T-helper 2 cell treated with Interferon-gamma antibody and Interleukin-4, amounts not matched to agents 100 ng/mL and 5 ng/mL, for 36 hours (primary cell): Measurements from ENCODE around the gene PAFAH1B2. TPM values are rescaled to one million over a fixed set of nuclear protein-coding genes. Genes with fewer than 3 reads are reported as not detected.

Experiments used
- intact Hi-C: fragments of 100-400 bp; cut with micrococcal nuclease; formaldehyde crosslinking; loops from one replicate; pipeline ENCODE4 v1.15.1; 2023
- total RNA-seq: library from RNA; stranded (reverse); gene quantifications from 2 replicates; pipeline ENCODE4 v1.2.3, GENCODE V29; 2022

The PAFAH1B2 gene
- total RNA-seq, 1 donor from 2014 or later = 61.6 TPM

- intact Hi-C loops = no loop called here
These were observed 42.9 kb downstream of the PAFAH1B2 start for GRCh38 chr11:117187007-117187406.

DNA sequence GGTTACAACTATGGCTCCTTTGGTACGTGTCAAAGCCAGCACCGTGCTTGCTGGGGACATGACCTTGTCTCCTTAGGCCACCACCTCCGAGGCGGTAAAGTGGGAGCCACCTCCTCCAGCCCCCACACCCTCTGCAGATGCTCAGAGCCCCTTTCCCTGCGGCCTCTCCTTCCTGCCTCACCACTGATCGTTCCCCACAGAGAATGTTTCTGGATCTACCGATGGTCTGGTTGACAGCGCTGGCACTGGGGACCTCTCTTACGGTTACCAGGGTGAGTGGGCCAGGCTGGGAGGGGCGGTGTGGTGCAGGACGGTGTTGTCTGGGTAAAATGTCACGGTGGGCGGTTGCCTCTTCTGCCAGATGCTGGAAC, 43.3 kb downstream of the PAFAH1B2 start:
- intact Hi-C loops = no loop called here

DNA sequence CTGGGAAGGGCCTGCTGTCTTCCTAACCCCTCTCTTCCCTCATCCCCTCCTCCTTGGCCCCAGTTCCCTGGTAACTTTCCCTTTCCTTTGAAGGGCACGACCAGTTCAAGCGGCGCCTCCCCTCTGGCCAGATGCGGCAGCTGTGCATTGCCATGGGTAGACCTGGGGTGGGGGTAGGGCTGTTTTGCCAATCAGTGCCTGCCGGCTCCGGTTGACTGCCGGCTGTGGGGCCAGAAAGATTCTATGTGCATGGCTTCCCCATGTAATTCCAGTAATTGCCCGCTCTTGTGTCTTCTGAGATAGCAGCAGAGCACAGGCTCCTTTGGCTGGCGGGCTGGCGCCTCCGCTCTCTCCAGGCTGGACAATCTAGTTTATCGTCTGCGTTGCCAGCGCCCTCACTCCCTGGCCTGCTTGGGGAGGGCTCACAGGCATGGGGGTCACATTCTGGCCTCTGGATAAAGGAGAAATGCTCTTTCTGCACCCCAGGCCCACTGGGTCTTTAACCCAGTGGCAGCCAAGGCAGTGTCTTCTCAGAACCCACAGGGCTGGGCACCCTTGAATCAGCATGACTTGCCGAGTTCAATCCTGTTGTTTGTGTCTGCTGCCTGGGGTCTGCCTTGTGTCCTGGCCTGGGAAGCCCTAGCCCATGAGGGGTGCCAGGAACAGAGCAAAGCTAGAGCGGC, 43.9 kb downstream of the PAFAH1B2 start:
- intact Hi-C loops = no loop called here

DNA sequence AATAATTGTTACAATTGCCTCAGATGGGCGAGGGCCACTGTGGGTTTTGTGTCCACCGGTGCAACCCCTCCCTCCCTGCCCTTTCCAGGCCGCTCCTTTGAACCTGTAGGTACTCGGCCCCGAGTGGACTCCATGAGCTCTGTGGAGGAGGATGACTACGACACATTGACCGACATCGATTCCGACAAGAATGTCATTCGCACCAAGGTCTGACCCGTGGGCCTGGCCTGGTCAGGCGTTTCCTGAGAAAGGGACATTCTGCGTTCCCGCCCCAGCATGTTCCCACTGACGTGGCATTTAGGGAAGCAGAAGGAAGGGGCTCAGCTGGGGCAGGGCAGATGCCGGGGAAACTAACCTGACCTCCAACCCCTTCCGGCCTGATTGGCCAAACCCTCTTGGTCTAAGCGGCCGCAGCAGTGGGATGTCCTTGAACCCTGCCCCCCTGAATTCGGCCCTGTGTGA, 44.6 kb downstream of the PAFAH1B2 start:
- intact Hi-C loops = no loop called here

DNA sequence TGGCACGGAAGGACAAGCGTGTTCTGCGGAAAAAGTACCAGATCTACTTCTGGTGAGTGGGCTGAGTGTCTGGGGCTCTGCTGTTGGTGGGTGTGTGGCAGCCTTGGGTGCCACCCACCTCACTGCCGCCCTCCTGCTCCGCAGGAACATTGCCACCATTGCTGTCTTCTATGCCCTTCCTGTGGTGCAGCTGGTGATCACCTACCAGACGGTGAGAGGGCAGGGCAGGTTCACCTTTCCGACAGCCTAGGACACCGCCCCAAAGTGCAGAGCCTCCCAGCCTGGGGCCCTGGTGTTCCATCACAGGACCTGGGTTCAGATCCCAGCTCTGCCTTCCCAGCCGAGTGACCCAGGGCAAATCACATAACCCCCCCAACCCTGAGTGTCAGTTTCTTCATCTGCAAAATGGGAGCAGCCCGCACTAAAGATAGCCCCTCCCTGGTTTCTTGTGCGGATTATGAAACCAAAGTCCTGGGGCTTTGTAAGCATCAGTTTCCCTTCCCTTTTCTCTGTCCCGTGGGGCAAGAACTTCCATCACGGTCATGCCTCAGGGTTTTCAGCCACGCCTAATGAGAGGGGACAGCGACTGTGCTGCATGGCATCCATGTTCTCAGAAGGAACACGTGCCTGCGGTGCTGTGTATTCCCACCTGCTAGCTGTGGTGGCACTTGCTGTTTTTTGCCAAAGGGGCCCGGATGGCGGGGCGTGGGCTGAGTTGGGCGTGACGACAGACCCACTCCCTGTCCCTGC, 45.3 kb downstream of the PAFAH1B2 start:
- intact Hi-C loops = no loop called here

GRCh38 chr11:117189941-117190544, 46.0 kb downstream of the PAFAH1B2 start:
- intact Hi-C loops = no loop called here

DNA sequence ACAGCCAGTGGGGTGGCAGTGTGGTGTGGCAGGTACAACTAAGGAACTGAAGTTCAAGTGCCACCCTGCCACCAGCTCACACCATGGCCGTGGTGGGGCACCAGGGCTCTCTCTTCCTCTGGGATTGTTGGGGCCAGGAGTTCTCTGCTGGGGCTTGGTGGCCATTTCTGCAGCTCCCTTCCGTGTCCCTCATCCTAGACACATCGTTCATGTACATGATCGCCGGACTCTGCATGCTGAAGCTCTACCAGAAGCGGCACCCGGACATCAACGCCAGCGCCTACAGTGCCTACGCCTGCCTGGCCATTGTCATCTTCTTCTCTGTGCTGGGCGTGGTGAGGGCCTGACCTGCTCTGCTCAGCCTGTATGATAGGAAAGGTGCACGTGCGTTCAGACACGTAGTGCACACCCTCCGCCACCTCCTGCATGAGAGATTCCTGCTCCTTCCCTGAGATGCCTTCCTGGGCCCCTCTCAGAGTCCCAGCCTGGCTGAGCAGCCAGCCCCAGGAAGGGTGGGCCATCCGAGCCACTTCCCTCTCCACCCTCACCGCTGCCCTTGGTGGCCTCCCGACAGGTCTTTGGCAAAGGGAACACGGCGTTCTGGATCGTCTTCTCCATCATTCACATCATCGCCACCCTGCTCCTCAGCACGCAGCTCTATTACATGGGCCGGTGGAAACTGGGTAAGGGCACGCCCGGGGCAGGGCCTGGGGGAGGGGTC, 47.8 kb downstream of the PAFAH1B2 start:
- intact Hi-C loops = no loop called here

DNA sequence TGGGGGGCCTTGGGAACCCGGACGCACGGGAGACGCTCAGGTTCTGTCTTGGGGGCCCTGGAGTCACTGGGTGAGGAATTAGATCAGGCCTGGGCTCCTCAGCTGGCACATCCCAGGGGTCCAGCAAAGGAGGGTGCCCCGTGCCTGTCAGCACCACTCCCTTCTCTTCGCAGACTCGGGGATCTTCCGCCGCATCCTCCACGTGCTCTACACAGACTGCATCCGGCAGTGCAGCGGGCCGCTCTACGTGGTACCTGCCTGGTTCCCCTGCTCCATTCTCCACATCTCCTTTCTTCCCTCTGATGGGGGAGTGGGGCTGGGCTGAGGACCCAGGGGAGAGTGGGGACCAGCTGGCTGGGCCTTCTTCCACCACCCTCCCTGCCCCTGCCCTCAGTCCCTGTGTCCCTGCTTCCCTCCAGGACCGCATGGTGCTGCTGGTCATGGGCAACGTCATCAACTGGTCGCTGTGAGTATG, 48.4 kb downstream of the PAFAH1B2 start:
- intact Hi-C loops = no loop called here

- intact Hi-C loops = no loop called here
These were observed 49.3 kb downstream of the PAFAH1B2 start for GRCh38 chr11:117193130-117194020.

DNA sequence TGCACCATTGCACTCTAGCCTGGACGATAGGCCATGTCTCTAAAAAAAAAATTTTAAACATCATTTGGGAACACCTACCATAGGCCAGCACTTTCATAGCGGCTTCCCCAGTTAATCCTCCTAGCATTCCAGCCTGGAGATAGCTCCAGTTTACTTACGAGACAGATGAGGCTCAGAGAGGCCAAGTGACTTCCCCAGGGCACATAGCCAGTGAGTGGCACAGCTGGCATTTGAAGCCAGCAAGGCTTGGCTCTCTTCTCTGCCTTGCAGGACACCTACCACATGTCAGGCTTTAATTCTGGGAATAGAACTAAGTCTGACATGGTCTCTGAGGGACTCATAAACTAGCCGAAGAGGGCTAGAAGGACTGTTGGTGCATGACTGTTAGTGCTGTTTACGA, 50.2 kb downstream of the PAFAH1B2 start:
- intact Hi-C loops = no loop called here

DNA sequence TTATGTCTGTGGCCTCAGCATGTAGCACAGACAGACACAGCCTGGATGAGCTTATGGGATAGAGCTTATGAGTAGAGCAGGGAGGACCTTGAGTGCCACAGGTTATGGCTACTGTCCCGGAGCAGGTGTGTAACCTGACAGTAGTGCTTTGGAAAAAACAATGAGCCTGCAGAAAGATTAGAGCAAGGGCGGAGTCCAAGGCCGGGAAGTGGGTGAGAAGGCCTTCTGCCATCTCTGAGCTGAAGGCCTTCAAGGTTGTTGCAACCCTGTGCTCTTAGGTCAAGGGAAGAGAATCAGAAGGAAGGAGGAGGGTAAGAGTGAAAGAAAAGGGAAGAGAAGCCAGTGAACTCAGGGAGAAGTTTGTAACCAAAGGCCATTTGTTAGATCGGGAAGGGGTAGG, 51.2 kb downstream of the PAFAH1B2 start:
- intact Hi-C loops = no loop called here

DNA sequence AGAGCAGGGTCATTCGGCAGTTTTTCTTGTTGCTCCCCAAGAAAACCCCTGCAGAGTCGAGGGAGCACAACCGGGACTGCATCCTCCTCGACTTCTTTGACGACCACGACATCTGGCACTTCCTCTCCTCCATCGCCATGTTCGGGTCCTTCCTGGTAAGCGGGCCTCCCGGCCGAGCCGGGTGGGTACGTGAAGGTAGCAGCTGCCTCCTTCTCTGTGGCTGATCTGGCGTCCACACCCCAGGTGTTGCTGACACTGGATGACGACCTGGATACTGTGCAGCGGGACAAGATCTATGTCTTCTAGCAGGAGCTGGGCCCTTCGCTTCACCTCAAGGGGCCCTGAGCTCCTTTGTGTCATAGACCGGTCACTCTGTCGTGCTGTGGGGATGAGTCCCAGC, 51.7 kb downstream of the PAFAH1B2 start:
- intact Hi-C loops = no loop called here

- intact Hi-C loops = no loop called here
These were observed 52.9 kb downstream of the PAFAH1B2 start for GRCh38 chr11:117197006-117197405.

DNA sequence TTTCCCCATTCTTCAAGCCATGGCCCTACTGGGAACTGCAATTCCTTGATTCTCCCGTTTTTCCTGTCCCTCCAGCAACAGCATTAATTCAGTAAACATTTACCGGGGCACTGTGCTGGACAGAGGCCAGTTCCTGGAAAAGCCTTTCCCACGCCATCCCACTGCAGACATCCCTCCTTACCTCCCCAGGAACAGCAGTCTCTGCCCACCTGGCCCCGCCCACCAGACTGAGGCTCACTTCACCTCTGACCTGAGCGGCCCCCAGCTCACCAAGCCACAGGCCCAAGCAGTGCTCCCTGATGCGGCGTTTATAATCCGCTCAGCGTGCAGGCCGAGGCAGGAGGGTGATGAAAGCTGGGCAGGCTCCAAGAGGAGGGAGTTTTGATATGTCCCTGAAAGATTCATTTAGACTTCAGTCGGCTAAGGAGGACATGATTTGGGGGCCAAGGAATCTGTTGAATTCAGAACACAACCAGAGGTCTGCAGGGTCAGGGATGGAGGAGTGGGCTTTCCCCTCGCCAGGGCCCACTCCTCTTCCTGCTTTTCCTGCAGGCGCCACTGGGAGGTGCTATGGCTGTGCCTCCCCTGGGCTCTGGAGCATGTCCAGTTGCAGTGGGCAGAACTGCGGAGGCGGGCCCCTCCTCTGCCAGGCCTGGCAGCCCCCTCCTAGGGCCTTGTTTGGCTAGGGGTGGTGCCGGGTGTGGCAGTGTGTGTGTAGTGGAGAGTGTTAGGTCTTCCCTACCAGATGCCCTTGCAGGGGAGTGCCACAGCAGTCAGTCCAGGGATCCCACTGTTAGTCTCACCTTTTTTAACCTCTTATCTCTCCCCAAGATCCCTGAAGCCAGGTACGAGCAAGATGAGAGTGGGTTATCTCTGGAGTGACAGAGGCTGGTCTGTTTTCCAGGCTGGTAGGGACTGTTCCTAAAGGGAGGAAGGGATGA, 53.7 kb downstream of the PAFAH1B2 start:
- intact Hi-C loops = no loop called here

DNA sequence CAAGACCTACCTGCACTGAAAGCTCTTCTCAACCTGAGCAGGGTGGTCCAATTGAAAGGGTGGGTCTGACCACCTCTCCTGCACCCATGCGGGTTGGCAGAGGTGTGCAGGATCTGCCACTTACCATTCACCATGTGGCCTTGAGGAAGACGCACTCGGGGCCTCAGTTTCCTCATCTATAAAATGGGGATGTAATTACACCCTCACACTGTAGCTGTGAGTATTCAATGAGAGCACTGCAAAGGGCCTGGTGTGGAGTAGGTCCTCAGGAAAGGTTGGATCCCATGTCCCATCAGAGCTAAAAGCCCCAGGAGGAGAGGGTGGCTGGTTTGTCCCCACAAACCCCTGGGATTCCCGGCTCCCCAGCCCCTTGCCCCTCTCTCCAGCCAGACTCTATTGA, 54.5 kb downstream of the PAFAH1B2 start:
- intact Hi-C loops = no loop called here

DNA sequence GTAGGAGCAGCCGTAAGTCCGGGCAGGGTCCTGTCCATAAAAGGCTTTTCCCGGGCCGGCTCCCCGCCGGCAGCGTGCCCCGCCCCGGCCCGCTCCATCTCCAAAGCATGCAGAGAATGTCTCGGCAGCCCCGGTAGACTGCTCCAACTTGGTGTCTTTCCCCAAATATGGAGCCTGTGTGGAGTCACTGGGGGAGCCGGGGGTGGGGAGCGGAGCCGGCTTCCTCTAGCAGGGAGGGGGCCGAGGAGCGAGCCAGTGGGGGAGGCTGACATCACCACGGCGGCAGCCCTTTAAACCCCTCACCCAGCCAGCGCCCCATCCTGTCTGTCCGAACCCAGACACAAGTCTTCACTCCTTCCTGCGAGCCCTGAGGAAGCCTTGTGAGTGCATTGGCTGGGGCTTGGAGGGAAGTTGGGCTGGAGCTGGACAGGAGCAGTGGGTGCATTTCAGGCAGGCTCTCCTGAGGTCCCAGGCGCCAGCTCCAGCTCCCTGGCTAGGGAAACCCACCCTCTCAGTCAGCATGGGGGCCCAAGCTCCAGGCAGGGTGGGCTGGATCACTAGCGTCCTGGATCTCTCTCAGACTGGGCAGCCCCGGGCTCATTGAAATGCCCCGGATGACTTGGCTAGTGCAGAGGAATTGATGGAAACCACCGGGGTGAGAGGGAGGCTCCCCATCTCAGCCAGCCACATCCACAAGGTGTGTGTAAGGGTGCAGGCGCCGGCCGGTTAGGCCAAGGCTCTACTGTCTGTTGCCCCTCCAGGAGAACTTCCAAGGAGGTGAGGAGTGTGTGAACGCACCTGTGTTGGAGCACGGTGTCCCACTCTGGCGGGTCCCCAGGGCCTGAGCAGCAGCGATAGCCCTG, 55.2 kb downstream of the PAFAH1B2 start, which contains the start of gene TAGLN:
Gene TAGLN (plus strand): TSS at position 318 of the 863 bp plus-strand sequence. CDS start 3,644 bp downstream, outside the sequence.
- intact Hi-C loops = no loop called here

GRCh38 chr11:117199916-117200812, 56.1 kb downstream of the PAFAH1B2 start:
- intact Hi-C loops = no loop called here
